ENCODE measurements around the gene NALF2.

Gene NALF2

DNA sequence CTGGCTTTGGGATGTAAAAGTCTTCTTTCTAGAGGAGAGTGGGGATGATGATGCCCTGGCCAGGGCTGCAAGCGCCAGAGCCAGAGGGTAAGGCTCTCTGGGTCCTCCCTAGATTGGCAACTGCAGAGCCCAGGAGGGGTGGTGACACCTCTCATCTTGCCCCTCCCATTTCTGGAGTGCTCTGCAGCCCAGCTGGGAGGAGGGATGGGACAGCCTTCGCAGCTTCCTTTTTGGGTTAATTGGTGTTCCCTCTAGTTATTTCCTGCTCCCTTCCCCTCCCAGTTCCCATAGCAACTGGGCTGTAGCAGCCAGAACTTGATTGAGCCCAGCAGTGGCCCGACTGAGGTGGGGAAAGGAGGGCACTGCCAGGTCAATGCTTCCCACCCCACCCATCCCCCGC lies 19.2 kb downstream of the NALF2 start:
- TF ChIP-seq, protein P1, sequence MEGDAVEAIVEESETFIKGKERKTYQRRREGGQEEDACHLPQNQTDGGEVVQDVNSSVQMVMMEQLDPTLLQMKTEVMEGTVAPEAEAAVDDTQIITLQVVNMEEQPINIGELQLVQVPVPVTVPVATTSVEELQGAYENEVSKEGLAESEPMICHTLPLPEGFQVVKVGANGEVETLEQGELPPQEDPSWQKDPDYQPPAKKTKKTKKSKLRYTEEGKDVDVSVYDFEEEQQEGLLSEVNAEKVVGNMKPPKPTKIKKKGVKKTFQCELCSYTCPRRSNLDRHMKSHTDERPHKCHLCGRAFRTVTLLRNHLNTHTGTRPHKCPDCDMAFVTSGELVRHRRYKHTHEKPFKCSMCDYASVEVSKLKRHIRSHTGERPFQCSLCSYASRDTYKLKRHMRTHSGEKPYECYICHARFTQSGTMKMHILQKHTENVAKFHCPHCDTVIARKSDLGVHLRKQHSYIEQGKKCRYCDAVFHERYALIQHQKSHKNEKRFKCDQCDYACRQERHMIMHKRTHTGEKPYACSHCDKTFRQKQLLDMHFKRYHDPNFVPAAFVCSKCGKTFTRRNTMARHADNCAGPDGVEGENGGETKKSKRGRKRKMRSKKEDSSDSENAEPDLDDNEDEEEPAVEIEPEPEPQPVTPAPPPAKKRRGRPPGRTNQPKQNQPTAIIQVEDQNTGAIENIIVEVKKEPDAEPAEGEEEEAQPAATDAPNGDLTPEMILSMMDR (IDR thresholded peaks at IDR 0.05; ENCODE audit: control insufficient read depth, insufficient read depth, low read depth, low read length, missing control alignments): no peak
- no peak for DNase-seq (ENCODE audit: low read depth)
- no peak overlapping the region for H3K4me3 ChIP-seq (ENCODE audit: control insufficient read depth, low read depth, low read length)

DNA sequence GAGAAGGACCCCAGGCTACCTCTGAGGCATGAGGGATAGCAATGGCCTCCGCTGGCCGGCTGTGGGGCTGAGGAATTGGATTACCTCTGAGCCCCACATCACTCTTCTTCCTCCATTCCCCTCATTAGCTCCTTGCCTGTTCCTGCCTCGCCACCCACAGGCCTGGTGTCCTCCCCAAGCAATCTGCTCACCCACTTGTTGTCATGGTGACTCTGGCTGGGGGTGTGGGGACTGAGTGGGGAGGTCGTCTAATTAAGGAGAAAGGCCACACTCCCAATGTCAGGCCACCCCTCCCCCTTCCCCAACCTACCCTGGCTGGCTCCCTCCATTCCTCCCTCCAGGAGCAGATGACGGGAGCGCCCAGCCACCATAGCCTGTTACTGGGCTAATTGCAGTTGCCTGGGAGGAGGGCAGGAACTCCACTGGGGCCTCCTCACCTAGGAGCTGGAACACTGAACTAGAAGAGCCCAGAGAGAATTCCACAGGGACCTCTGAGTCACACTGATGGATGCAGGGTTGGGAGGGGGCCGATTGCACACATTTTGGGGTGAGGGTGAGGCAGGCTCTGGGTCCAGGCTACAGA lies 20.7 kb downstream of the NALF2 start:
- H3K4me3 ChIP-seq (ENCODE audit: control insufficient read depth, low read depth, low read length): no peak overlapping the region
- DNase-seq (ENCODE audit: low read depth): no peak
- TF ChIP-seq, protein P1 (IDR thresholded peaks at IDR 0.05; ENCODE audit: control insufficient read depth, insufficient read depth, low read depth, low read length, missing control alignments): no peak

DNA sequence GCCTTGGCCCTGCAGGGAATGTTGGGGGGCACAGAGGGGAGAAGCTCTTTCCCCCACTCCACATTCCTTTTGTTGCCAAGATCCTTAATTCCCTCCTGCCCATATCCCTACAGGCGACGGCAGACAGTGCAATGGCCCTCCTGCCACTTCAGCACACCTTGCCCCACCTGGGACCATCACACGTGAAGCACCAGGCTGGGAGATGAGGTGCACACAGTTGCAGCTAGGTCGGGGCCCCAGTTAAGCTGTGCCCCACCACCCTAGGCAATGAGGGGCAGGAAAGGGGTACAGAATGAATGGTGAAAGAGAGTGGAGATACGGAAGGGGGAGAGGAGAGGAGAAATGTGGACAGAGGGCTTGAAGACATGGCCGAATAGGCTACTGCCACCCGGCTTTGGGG lies 26.2 kb downstream of the NALF2 start:
- H3K4me3 ChIP-seq (ENCODE audit: control insufficient read depth, low read depth, low read length): no peak overlapping the region
- DNase-seq (ENCODE audit: low read depth): no peak
- TF ChIP-seq, protein P1 (IDR thresholded peaks at IDR 0.05; ENCODE audit: control insufficient read depth, insufficient read depth, low read depth, low read length, missing control alignments): no peak

DNA sequence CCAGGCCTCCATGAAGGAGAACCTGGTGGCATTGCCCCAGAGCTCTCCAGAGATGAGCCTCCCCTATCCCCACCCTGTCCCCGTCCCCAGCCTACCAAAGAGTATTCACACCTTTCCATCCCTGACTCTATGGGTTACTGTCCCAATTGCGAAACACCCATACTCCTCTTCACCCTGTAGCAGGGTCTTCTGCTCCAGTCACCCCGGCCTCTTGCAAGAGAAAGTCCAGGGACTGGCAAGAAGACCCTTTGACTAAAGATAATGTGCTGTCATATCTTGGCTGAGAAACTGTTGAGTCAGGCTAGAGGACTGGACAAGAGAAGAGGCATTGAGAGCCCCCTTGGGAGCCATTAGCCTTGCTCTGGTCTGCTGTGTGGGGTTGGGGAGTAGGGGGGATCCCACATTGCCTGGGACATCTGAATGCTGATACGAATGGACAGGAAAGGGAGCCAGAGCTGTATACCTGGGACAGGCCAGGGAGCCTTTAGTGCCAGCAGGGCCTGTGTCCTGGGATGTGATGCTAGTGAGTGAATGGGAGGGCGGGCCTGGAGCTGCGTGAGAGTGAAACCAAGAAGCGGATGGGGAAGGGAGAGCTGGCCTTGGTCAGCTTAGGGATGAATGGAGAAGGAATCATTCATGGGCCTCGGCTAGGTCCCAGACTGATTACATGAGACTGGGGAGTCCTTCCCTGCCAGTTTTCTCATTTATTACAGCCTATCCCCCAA lies 27.1 kb downstream of the NALF2 start:
- TF ChIP-seq, protein P1 (IDR thresholded peaks at IDR 0.05; ENCODE audit: control insufficient read depth, insufficient read depth, low read depth, low read length, missing control alignments): no peak

DNA sequence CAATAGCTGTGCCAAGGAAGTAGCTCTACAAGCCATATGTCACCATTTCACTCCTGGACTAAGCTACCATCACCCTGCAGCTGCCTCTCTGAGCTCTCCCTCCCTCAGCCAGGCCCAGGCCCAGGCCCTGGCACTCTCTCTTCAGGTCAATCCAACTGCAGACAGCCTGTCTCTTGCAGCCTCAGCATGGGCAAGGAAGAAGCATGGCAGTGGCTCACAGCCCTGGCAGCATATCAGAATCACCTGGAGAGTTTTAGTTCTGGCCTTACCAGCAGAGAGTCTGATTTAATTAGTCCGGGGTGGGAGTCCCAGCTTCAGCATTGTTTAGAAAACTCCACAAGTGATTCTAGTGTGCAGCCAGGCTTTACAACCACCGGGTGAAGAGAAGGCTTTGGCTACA lies 31.5 kb downstream of the NALF2 start:
- TF ChIP-seq, protein P1 (IDR thresholded peaks at IDR 0.05; ENCODE audit: control insufficient read depth, insufficient read depth, low read depth, low read length, missing control alignments): no peak
- no peak overlapping the region for H3K4me3 ChIP-seq (ENCODE audit: control insufficient read depth, low read depth, low read length)
- DNase-seq (ENCODE audit: low read depth): no peak

More for the DNA sequence above, 27.1 kb downstream of the NALF2 start:
- DNase-seq (ENCODE audit: low read depth): no peak
- no peak overlapping the region for H3K4me3 ChIP-seq (ENCODE audit: control insufficient read depth, low read depth, low read length)

DNA sequence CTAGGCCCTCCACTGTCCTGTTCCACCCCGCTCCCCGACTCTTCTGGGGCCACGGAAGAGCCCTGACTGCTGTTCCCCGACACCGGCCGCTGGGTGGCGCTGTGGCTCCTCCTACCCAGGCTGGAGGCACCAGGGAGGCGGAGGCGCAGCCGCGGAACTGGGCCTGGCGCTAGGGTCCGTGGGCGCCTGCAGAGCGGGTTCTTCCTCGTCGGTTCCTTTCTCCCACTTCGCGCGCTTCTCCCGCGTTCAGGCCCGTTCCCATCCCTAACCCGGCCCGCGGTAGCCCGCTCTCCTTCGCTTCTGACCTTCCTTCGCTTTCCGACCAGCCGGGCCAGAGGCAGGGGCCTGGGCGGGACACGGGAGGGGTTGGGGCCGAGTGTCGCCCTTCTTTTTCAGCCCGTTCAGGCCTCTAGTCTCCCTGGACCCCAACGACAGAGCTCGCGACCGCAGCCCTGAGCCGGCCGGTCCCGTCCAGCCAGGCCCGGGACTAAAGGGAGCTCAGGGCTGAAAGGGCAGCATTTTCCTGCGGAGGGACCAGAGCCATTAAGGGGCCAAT lies 34.3 kb downstream of the NALF2 start:
- DNase-seq (ENCODE audit: low read depth): no peak
- peak overlapping the region; percentile 43 for H3K4me3 ChIP-seq (ENCODE audit: control insufficient read depth, low read depth, low read length)
- TF ChIP-seq, protein P1 (IDR thresholded peaks at IDR 0.05; ENCODE audit: control insufficient read depth, insufficient read depth, low read depth, low read length, missing control alignments): peak; percentile 76
